Epithelial cell of umbilical artery (primary cell): ENCODE data around the gene XAB2. TPM values are rescaled to one million over a fixed set of nuclear protein-coding genes. Genes with fewer than 3 reads are reported as not detected.

Experiments used
- total RNA-seq: library from RNA; depleted of rRNA; stranded (reverse); fragments of >200 nt; gene quantifications from 2 replicates; pipeline ENCODE4 v1.2.3, GENCODE V29; 2014

XAB2 gene
- 22.4 and 23.7 TPM in 2 replicates for total RNA-seq

GRCh38 chr19:7629347-7630054 is at the start of gene XAB2, which contains the start of gene PET100:
XAB2 (minus strand) TSS chr19:7629545; CDS start chr19:7629527, 18 bp downstream.
PET100 (plus strand) TSS chr19:7629793; CDS start chr19:7629834, 41 bp downstream.

GRCh38 chr19:7676854-7677253 is 47.5 kb upstream of the XAB2 start, which contains the start of gene MCEMP1:
MCEMP1 (plus strand) TSS chr19:7677090; CDS start chr19:7677121, 31 bp downstream.

GRCh38 chr19:7668842-7669241 is 39.5 kb upstream of the XAB2 start, which contains the start of gene RETN:
RETN (plus strand) TSS chr19:7669049; CDS start chr19:7669327, 278 bp downstream.

GRCh38 chr19:7636691-7637373 is 7.5 kb upstream of the XAB2 start, which contains the start of gene STXBP2:
STXBP2 (plus strand) TSS chr19:7637110; CDS start chr19:7637150, 40 bp downstream.

GRCh38 chr19:7633698-7634097 is 4.4 kb upstream of the XAB2 start, which contains the start of gene PCP2:
PCP2 (minus strand) TSS chr19:7633719; CDS start chr19:7633457, 262 bp downstream.

GRCh38 chr19:7595466-7596133 is 33.7 kb downstream of the XAB2 start, which contains the start of gene CAMSAP3:
CAMSAP3 (plus strand) TSS chr19:7595863; CDS start chr19:7596003, 140 bp downstream.

Other genes with a start within 250 kb of the XAB2 start
- gene PEX11G, start 140.5 kb downstream of the XAB2 start, total RNA-seq, result 0.91 and 3.2 TPM in 2 replicates
- 10.0 and 12.7 TPM in 2 replicates for gene ZNF358, start 113.4 kb downstream of the XAB2 start, total RNA-seq
- gene MCOLN1, start 106.9 kb downstream of the XAB2 start, total RNA-seq, result 1.3 and 3.0 TPM in 2 replicates
- gene PNPLA6, start 93.8 kb downstream of the XAB2 start, total RNA-seq, result 68.2 and 79.0 TPM in 2 replicates
- under 0.01 TPM in 1 of 2 replicates, not detected in the other for gene CAMSAP3, start 33.7 kb downstream of the XAB2 start, total RNA-seq
- 7.3 and 41.3 TPM in 2 replicates for gene PET100, start 248 bp upstream of the XAB2 start, total RNA-seq
- not detected in 2 replicates for gene PCP2, start 4.2 kb upstream of the XAB2 start, total RNA-seq
- 18.8 and 31.5 TPM in 2 replicates for gene STXBP2, start 7.6 kb upstream of the XAB2 start, total RNA-seq
- gene RETN, start 39.5 kb upstream of the XAB2 start, total RNA-seq, result not detected in 2 replicates
- not detected in 2 replicates for gene MCEMP1, start 47.5 kb upstream of the XAB2 start, total RNA-seq
- 77.8 and 89.3 TPM in 2 replicates for gene TRAPPC5, start 51.3 kb upstream of the XAB2 start, total RNA-seq
- gene FCER2, start 72.6 kb upstream of the XAB2 start, total RNA-seq, result not detected in 2 replicates
- gene CLEC4G, start 102.6 kb upstream of the XAB2 start, total RNA-seq, result not detected in 2 replicates
- gene CD209, start 118.0 kb upstream of the XAB2 start, total RNA-seq, result not detected in 2 replicates
- gene CLEC4M, start 133.7 kb upstream of the XAB2 start, total RNA-seq, result 0.97 TPM in 1 of 2 replicates, not detected in the other
- gene EVI5L, start 200.7 kb upstream of the XAB2 start, total RNA-seq, result 8.8 and 11.0 TPM in 2 replicates
- not detected in 2 replicates for gene PRR36, start 244.8 kb upstream of the XAB2 start, total RNA-seq